NT2/D1 (cell line): Measurements from ENCODE around the gene S100A16.
"Not testable (repeated sequence)": the region's sequence is repeated elsewhere in the genome, so short reads cannot be mapped to it uniquely, and the experiment has no call there.

Source experiments
- DNase-seq: peaks from one replicate; pipeline ENCODE4 v3.0.0-alpha.2; 2011; ENCODE audit warnings: low read depth, low spot score
- H3K27me3 ChIP-seq: 2 replicates; pipeline ENCODE4 v1.6.0; 2011; ENCODE audit warnings: mild to moderate bottlenecking; ENCODE audit not compliant: insufficient read length, insufficient read depth
- H3K36me3 ChIP-seq: 2 replicates; pipeline ENCODE4 v1.6.1; 2011; ENCODE audit warnings: mild to moderate bottlenecking, low read length, mixed read lengths; ENCODE audit not compliant: insufficient read depth, insufficient read length
- H3K4me1 ChIP-seq: 2 replicates; pipeline ENCODE4 v1.5.1; 2011; ENCODE audit not compliant: insufficient read depth, insufficient read length
- H3K4me3 ChIP-seq: 2 replicates; pipeline ENCODE4 v1.5.1; 2011; ENCODE audit warnings: low read depth; ENCODE audit not compliant: insufficient read length
- H3K9ac ChIP-seq: 2 replicates; pipeline ENCODE4 v1.6.0; 2011; ENCODE audit warnings: low read depth; ENCODE audit not compliant: insufficient read length
- H3K9me3 ChIP-seq: 2 replicates; pipeline ENCODE4 v1.5.1; 2011; ENCODE audit warnings: mild to moderate bottlenecking, low read length; ENCODE audit not compliant: insufficient read depth
- SUZ12 ChIP-seq: IDR thresholded peaks from 2 replicates; pipeline ENCODE4 v1.6.1; 2011; ENCODE audit not compliant: insufficient read length, insufficient read depth; ENCODE audit errors: extremely low read depth
- YY1 ChIP-seq: IDR thresholded peaks from 2 replicates; pipeline ENCODE4 v1.6.1; 2011; ENCODE audit not compliant: insufficient read length, insufficient read depth
- ZNF274 ChIP-seq: IDR thresholded peaks from 2 replicates; pipeline ENCODE4 v1.6.1; 2011; ENCODE audit warnings: mild to moderate bottlenecking, low read depth, low read length

S100A16 gene

GRCh38 chr1:153583976-153584375 lies 29.0 kb downstream of the S100A16 start:
- Histone ChIP-seq H3K36me3 (no peaks in the 10 kb centered on the region), H3K9me3 (peaks cover 9% of the 10 kb centered on the region; the same call in 1 of the 2 replicates), H3K27me3 (no peaks in the 10 kb centered on the region), H3K4me1 (peaks cover 5% of the 10 kb centered on the region), H3K4me3 (no peak overlapping the region), H3K9ac (no peak overlapping the region)
- DNase-seq, result no peak
- no peak for TF ChIP-seq SUZ12
- no peak for TF ChIP-seq YY1
- TF ChIP-seq ZNF274, result no peak

- not testable (repeated sequence) for H3K4me3 ChIP-seq, H3K4me1 ChIP-seq, H3K9me3 ChIP-seq, H3K36me3 ChIP-seq, DNase-seq, H3K27me3 ChIP-seq, H3K9ac ChIP-seq
Measured at GRCh38 chr1:153583514-153583913, 29.4 kb downstream of the S100A16 start.

- H3K4me3 ChIP-seq, result not testable (repeated sequence)
Measured at GRCh38 chr1:153582836-153583235, 30.1 kb downstream of the S100A16 start.

GRCh38 chr1:153578936-153579335 lies 34.0 kb downstream of the S100A16 start:
- peaks cover 4% of the 10 kb centered on the region for H3K4me1 ChIP-seq
- DNase-seq, result no peak
- TF ChIP-seq YY1 (no peak), ZNF274 (no peak), SUZ12 (no peak)

More at GRCh38 chr1:153582836-153583235, 30.1 kb downstream of the S100A16 start:
- H3K27me3 ChIP-seq, H3K9ac ChIP-seq, H3K36me3 ChIP-seq, DNase-seq, H3K4me1 ChIP-seq, H3K9me3 ChIP-seq: not testable (repeated sequence)

GRCh38 chr1:153578490-153578889 lies 34.4 kb downstream of the S100A16 start:
- Histone ChIP-seq H3K4me1 (peaks cover 2% of the 10 kb centered on the region), H3K9ac (no peak overlapping the region), H3K4me3 (no peak overlapping the region), H3K36me3 (no peaks in the 10 kb centered on the region), H3K9me3 (peaks cover 30% of the 10 kb centered on the region; the same call in 1 of the 2 replicates), H3K27me3 (no peaks in the 10 kb centered on the region)
- no peak for DNase-seq
- TF ChIP-seq SUZ12 (no peak), ZNF274 (no peak), YY1 (no peak)

More at GRCh38 chr1:153578936-153579335, 34.0 kb downstream of the S100A16 start:
- Histone ChIP-seq H3K4me3 (no peak overlapping the region), H3K36me3 (no peaks in the 10 kb centered on the region), H3K27me3 (no peaks in the 10 kb centered on the region), H3K9me3 (peaks cover 29% of the 10 kb centered on the region; the same call in 1 of the 2 replicates), H3K9ac (no peak overlapping the region)

GRCh38 chr1:153577624-153578051 lies 35.3 kb downstream of the S100A16 start:
- no peak for DNase-seq
- no peak overlapping the region for H3K9ac ChIP-seq
- TF ChIP-seq SUZ12 (no peak), ZNF274 (no peak), YY1 (no peak)
- no peaks in the 10 kb centered on the region for H3K27me3 ChIP-seq
- peaks cover 30% of the 10 kb centered on the region; the same call in 1 of the 2 replicates for H3K9me3 ChIP-seq
- H3K36me3 ChIP-seq, result no peaks in the 10 kb centered on the region
- H3K4me1 ChIP-seq, result peaks cover 2% of the 10 kb centered on the region
- no peak overlapping the region for H3K4me3 ChIP-seq

- H3K4me3 ChIP-seq, result no peak overlapping the region
- no peak overlapping the region for H3K9ac ChIP-seq
- H3K36me3 ChIP-seq, result no peaks in the 10 kb centered on the region
- H3K27me3 ChIP-seq, result no peaks in the 10 kb centered on the region
- DNase-seq, result no peak
- no peak for TF ChIP-seq ZNF274
- no peak for TF ChIP-seq YY1
- no peak for TF ChIP-seq SUZ12
- peaks cover 28% of the 10 kb centered on the region; the same call in 1 of the 2 replicates for H3K9me3 ChIP-seq
- H3K4me1 ChIP-seq, result peaks cover 2% of the 10 kb centered on the region
Measured at GRCh38 chr1:153577138-153577537, 35.8 kb downstream of the S100A16 start.

GRCh38 chr1:153575497-153575896 lies 37.4 kb downstream of the S100A16 start:
- peaks cover 21% of the 10 kb centered on the region; the same call in 1 of the 2 replicates for H3K9me3 ChIP-seq
- DNase-seq, H3K4me1 ChIP-seq, H3K4me3 ChIP-seq, H3K27me3 ChIP-seq, H3K36me3 ChIP-seq, H3K9ac ChIP-seq: not testable (repeated sequence)

- not testable (repeated sequence) for H3K27me3 ChIP-seq, H3K36me3 ChIP-seq, H3K4me1 ChIP-seq, H3K9ac ChIP-seq, H3K4me3 ChIP-seq, DNase-seq
- peaks cover 21% of the 10 kb centered on the region; the same call in 1 of the 2 replicates for H3K9me3 ChIP-seq
Measured at GRCh38 chr1:153575081-153575491, 37.9 kb downstream of the S100A16 start.
